IMR-90 (cell line): ENCODE measurements around the gene ALDH2. TPM values are rescaled to one million over a fixed set of nuclear protein-coding genes. Genes with fewer than 3 reads are reported as not detected.

Experiments
- ATAC-seq: fragments of 200-7000 bp; cut with Tn5 transposase; 2 replicates; pipeline ENCODE4 v1.9.1; 2020; ENCODE audit warnings: low read depth, mild to moderate bottlenecking, moderate library complexity
- BruUV-seq: library from RNA; stranded (reverse); fragments of 400-500 nt; replicated peaks from 2 replicates; lab custom pipeline; 2021; lab: Mats Ljungman, UMichigan
- CTCF ChIA-PET: fragments of 300-600 bp; formaldehyde crosslinking; extraction: SDS; loops from one replicate; lab custom pipeline; 2021; ENCODE audit warnings: antibody characterized with exemption; lab: Yijun Ruan, JAX
- POLR2A ChIA-PET: fragments of 300-600 bp; sonication (Branson Sonifier 250); formaldehyde crosslinking; loops from one replicate; lab custom pipeline; 2022; ENCODE audit warnings: antibody characterized with exemption; ENCODE audit not compliant: unreplicated experiment; lab: Charles Lee
- DNase-seq: peaks from one replicate; pipeline ENCODE4 v3.0.0; 2013
- H2AFZ ChIP-seq: replicated peaks from 2 replicates; pipeline ENCODE3; 2013; ENCODE audit warnings: low read length, mild to moderate bottlenecking; ENCODE audit not compliant: poor library complexity
- H2AK5ac ChIP-seq: 2 replicates; pipeline ENCODE4 v1.6.1; 2013; ENCODE audit warnings: low read depth, low read length, inconsistent platforms
- H2AK9ac ChIP-seq: replicated peaks from 2 replicates; pipeline ENCODE3; 2013; ENCODE audit warnings: mild to moderate bottlenecking, low read depth, low read length, moderate library complexity; ENCODE audit not compliant: poor library complexity
- H2BK120ac ChIP-seq: 2 replicates; pipeline ENCODE4 v1.6.1; 2013; ENCODE audit warnings: low read depth, low read length, inconsistent platforms
- H2BK15ac ChIP-seq: 3 replicates; pipeline ENCODE4 v1.6.1; 2013; ENCODE audit warnings: low read depth, low read length, inconsistent platforms
- H2BK20ac ChIP-seq: 2 replicates; pipeline ENCODE4 v1.6.1; 2013; ENCODE audit warnings: low read depth, mild to moderate bottlenecking, inconsistent platforms, low read length, moderate library complexity
- H2BK5ac ChIP-seq: 2 replicates; pipeline ENCODE4 v1.6.1; 2013; ENCODE audit warnings: mild to moderate bottlenecking, low read depth, low read length, inconsistent platforms; ENCODE audit not compliant: poor library complexity, severe bottlenecking
- H3K14ac ChIP-seq: replicated peaks from 2 replicates; pipeline ENCODE4 v1.6.1; 2013; ENCODE audit warnings: low read depth, low read length, inconsistent platforms
- H3K18ac ChIP-seq: 2 replicates; pipeline ENCODE4 v1.6.1; 2013; ENCODE audit warnings: low read depth, low read length, control low read depth
- H3K23ac ChIP-seq: 2 replicates; pipeline ENCODE4 v1.6.1; 2013; ENCODE audit warnings: low read depth, low read length, inconsistent platforms
- H3K27ac ChIP-seq: 2 replicates; pipeline ENCODE4 v1.5.1; 2013; ENCODE audit warnings: mild to moderate bottlenecking, control low read depth, low read length; ENCODE audit not compliant: insufficient read depth
- H3K27me3 ChIP-seq: 2 replicates; pipeline ENCODE4 v1.6.1; 2013; ENCODE audit warnings: low read length; ENCODE audit not compliant: control insufficient read depth, insufficient read depth
- H3K36me3 ChIP-seq: 2 replicates; pipeline ENCODE4 v1.6.1; 2013; ENCODE audit warnings: low read length, mixed read lengths; ENCODE audit not compliant: control insufficient read depth, insufficient read depth
- H3K4ac ChIP-seq: 2 replicates; pipeline ENCODE4 v1.6.1; 2013; ENCODE audit warnings: low read depth, low read length, inconsistent platforms
- H3K4me1 ChIP-seq: 2 replicates; pipeline ENCODE4 v1.6.1; 2013; ENCODE audit warnings: low read length, mixed read lengths; ENCODE audit not compliant: control insufficient read depth, insufficient read depth
- H3K4me2 ChIP-seq: 2 replicates; pipeline ENCODE4 v1.6.1; 2013; ENCODE audit warnings: low read depth, mild to moderate bottlenecking, control low read depth, low read length, moderate library complexity
- H3K4me3 ChIP-seq: 2 replicates; pipeline ENCODE4 v1.5.1; 2013; ENCODE audit warnings: low read depth, mild to moderate bottlenecking, control low read depth, low read length, moderate library complexity; ENCODE audit not compliant: insufficient read depth
- H3K56ac ChIP-seq: 2 replicates; pipeline ENCODE4 v1.6.1; 2013; ENCODE audit warnings: low read length, inconsistent platforms; ENCODE audit not compliant: insufficient read depth; ENCODE audit errors: extremely low read depth
- H3K79me1 ChIP-seq, 2 experiments: 2 replicates each; pipeline ENCODE4 v1.6.1; 2013; ENCODE audit warnings: low read length in 2 of 2, inconsistent platforms in 1 of 2, low read depth in 1 of 2
- H3K9ac ChIP-seq: 2 replicates; pipeline ENCODE4 v1.6.1; 2013; ENCODE audit warnings: low read depth, low read length, control low read depth
- H3K9me1 ChIP-seq: 2 replicates; pipeline ENCODE4 v1.6.1; 2013; ENCODE audit warnings: low read length, inconsistent platforms; ENCODE audit not compliant: insufficient read depth
- H3K9me3 ChIP-seq: 2 replicates; pipeline ENCODE4 v1.6.1; 2013; ENCODE audit warnings: low read length; ENCODE audit not compliant: control insufficient read depth, insufficient read depth
- H4K20me1 ChIP-seq: 2 replicates; pipeline ENCODE4 v1.6.1; 2013; ENCODE audit warnings: low read length, inconsistent platforms; ENCODE audit not compliant: insufficient read depth
- H4K5ac ChIP-seq: 2 replicates; pipeline ENCODE4 v1.6.1; 2013; ENCODE audit warnings: mild to moderate bottlenecking, low read depth, low read length, control low read depth
- H4K8ac ChIP-seq, 2 experiments: 2 replicates each; pipeline ENCODE4 v1.6.1; 2013; ENCODE audit warnings: low read depth in 2 of 2, low read length in 2 of 2, control low read depth in 1 of 2, inconsistent platforms in 1 of 2
- H4K91ac ChIP-seq: 2 replicates; pipeline ENCODE4 v1.6.1; 2013; ENCODE audit warnings: low read depth, low read length, inconsistent platforms; ENCODE audit not compliant: insufficient read depth
- BHLHE40 ChIP-seq: fragments of 150-350 bp; IDR thresholded peaks from 2 replicates; pipeline ENCODE4 v1.6.1; 2016; ENCODE audit warnings: mild to moderate bottlenecking, low read depth, low read length
- CEBPB ChIP-seq: IDR thresholded peaks from 2 replicates; pipeline ENCODE4 v1.6.1; 2012; ENCODE audit warnings: low read depth, low read length, improper control_type of control experiment
- NFE2L2 ChIP-seq: fragments of 150-350 bp; IDR thresholded peaks from 2 replicates; pipeline ENCODE4 v1.6.1; 2016; ENCODE audit warnings: low read depth, mild to moderate bottlenecking, low read length
- RAD21 ChIP-seq: IDR thresholded peaks from 2 replicates; pipeline ENCODE4 v1.6.1; 2012; ENCODE audit warnings: low read length, improper control_type of control experiment
- RCOR1 ChIP-seq: IDR thresholded peaks from 2 replicates; pipeline ENCODE4 v1.6.1; 2012; ENCODE audit warnings: mild to moderate bottlenecking, low read length, improper control_type of control experiment; ENCODE audit not compliant: insufficient replicate concordance
- SMC3 ChIP-seq: fragments of 150-350 bp; IDR thresholded peaks from 2 replicates; pipeline ENCODE4 v1.6.1; 2016; ENCODE audit warnings: low read depth, mild to moderate bottlenecking, antibody characterized with exemption, low read length, moderate library complexity
- WGBS, 2 experiments: methylation state at CpG; one replicate each; pipeline versions ENCODE4 v1.1.5 to v1.1.7; 2013; ENCODE audit warnings: missing lambda C conversion rate in 2 of 2; ENCODE audit not compliant: insufficient read length in 1 of 2; ENCODE audit errors: extremely low coverage in 2 of 2; 5-methylcytosine and 5-hydroxymethylcytosine counted together
- dilution Hi-C: fragments of 300-500 bp; cut with HindIII; formaldehyde crosslinking; loops from one replicate; pipeline ENCODE4 v1.14.3; 2018; ENCODE audit warnings: low sequenced_read_pairs; ENCODE audit not compliant: unreplicated experiment
- in situ Hi-C: fragments of 300-500 bp; cut with MboI; formaldehyde crosslinking; loops from 3 replicates; pipeline ENCODE4 v1.14.3; 2019; ENCODE audit warnings: low sequenced_read_pairs, inconsistent platforms, mixed read lengths
- intact Hi-C: fragments of 100-400 bp; cut with micrococcal nuclease; formaldehyde crosslinking; loops from 2 replicates; pipeline ENCODE4 v1.10.0; 2022
- polyA plus RNA-seq, 3 experiments: library from polyadenylated mRNA; depleted of rRNA; stranded (reverse); fragments of >200 nt; gene quantifications; 2 replicates each; pipeline ENCODE4 v1.2.3, GENCODE V29; 2012; ENCODE audit warnings: low replicate concordance in 1 of 3
- total RNA-seq: library from RNA; depleted of rRNA; stranded (reverse); fragments of >200 nt; gene quantifications from 2 replicates; pipeline ENCODE4 v1.2.3, GENCODE V29; 2012
- TF ChIP-seq, protein P1 (sequence below): fragments of 150-350 bp; IDR thresholded peaks from 2 replicates; pipeline ENCODE4 v1.6.1; 2017; ENCODE audit warnings: mild to moderate bottlenecking, antibody characterized with exemption, low read length, low read depth
- TF ChIP-seq, protein P2 (sequence below): conservative IDR thresholded peaks from 2 replicates; pipeline ENCODE4 v1.5.1; 2012; ENCODE audit warnings: mild to moderate bottlenecking, low read depth, low read length, improper control_type of control experiment
- TF ChIP-seq, protein P3 (sequence below): fragments of 150-350 bp; IDR thresholded peaks from 2 replicates; pipeline ENCODE4 v1.6.1; 2016; ENCODE audit warnings: low read depth, mild to moderate bottlenecking, low read length, moderate library complexity, borderline replicate concordance

The ALDH2 gene
- total and polyA plus RNA-seq, 2 of the 4 experiments (the other 2 are of a cell fraction) = 16.0 to 41.2 TPM

DNA sequence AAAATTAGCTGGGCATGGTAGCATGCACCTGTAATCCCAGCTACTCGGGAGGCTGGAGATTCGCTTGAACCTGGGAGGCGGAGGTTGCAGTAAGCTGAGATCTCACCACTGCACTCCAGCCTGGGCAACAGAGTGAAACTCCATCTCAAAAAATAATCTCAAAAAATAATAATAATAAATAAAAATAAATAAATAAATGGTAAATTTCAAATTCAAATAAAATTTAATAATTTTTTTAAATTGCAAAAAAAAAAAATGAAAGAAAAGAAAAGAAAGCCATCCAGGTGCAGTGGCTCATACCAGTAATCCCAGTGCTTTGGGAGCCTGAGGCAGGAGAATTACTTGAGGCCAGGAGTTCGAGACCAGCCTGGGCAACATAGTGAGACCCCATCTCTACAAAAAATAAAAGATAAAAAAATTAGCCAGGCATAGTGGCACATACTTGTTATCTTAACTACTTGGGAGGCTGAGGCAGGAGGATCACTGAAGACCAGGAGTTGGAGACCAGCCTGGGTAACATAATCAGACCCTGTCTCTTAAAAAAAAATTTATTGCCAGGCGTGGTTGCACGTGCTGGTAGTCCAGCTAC is 36.4 kb downstream of the ALDH2 start:
- ChIA-PET CTCF (no interaction called here), POLR2A (no interaction called here)
- ATAC-seq (no peak), DNase-seq (no peak)
- Histone ChIP-seq H2BK120ac (no peak overlapping the region), H4K91ac (no peak overlapping the region), H3K18ac (no peak overlapping the region), H3K4me3 (no peak overlapping the region), H3K4ac (no peak overlapping the region), H3K9me1 (no peaks in the 10 kb centered on the region; the same call in 1 of the 2 replicates), H2BK15ac (no peak overlapping the region), H4K20me1 (no peaks in the 10 kb centered on the region), H3K9ac (no peak overlapping the region), H2AFZ (no peak overlapping the region), H2AK9ac (no peak overlapping the region), H3K9me3 (no peaks in the 10 kb centered on the region), H3K14ac (no peak overlapping the region), H3K4me2 (no peak overlapping the region), H3K23ac (no peak overlapping the region), H3K79me1 (no peaks in the 10 kb centered on the region), H2BK20ac (no peak overlapping the region), H3K4me1 (no peaks in the 10 kb centered on the region), H4K8ac (no peak overlapping the region), H2BK5ac (no peak overlapping the region), H3K27ac (no peak overlapping the region), H3K36me3 (peaks cover 47% of the 10 kb centered on the region), H3K56ac (no peak overlapping the region), H3K27me3 (no peaks in the 10 kb centered on the region), H2AK5ac (no peak overlapping the region), H4K5ac (no peak overlapping the region)
- TF ChIP-seq, protein P1, sequence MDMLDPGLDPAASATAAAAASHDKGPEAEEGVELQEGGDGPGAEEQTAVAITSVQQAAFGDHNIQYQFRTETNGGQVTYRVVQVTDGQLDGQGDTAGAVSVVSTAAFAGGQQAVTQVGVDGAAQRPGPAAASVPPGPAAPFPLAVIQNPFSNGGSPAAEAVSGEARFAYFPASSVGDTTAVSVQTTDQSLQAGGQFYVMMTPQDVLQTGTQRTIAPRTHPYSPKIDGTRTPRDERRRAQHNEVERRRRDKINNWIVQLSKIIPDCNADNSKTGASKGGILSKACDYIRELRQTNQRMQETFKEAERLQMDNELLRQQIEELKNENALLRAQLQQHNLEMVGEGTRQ = no peak
- TF ChIP-seq, protein P2, sequence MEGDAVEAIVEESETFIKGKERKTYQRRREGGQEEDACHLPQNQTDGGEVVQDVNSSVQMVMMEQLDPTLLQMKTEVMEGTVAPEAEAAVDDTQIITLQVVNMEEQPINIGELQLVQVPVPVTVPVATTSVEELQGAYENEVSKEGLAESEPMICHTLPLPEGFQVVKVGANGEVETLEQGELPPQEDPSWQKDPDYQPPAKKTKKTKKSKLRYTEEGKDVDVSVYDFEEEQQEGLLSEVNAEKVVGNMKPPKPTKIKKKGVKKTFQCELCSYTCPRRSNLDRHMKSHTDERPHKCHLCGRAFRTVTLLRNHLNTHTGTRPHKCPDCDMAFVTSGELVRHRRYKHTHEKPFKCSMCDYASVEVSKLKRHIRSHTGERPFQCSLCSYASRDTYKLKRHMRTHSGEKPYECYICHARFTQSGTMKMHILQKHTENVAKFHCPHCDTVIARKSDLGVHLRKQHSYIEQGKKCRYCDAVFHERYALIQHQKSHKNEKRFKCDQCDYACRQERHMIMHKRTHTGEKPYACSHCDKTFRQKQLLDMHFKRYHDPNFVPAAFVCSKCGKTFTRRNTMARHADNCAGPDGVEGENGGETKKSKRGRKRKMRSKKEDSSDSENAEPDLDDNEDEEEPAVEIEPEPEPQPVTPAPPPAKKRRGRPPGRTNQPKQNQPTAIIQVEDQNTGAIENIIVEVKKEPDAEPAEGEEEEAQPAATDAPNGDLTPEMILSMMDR = no peak
- TF ChIP-seq RCOR1 (no peak), RAD21 (no peak), NFE2L2 (no peak), SMC3 (no peak), CEBPB (no peak), BHLHE40 (no peak)
- TF ChIP-seq, protein P3, sequence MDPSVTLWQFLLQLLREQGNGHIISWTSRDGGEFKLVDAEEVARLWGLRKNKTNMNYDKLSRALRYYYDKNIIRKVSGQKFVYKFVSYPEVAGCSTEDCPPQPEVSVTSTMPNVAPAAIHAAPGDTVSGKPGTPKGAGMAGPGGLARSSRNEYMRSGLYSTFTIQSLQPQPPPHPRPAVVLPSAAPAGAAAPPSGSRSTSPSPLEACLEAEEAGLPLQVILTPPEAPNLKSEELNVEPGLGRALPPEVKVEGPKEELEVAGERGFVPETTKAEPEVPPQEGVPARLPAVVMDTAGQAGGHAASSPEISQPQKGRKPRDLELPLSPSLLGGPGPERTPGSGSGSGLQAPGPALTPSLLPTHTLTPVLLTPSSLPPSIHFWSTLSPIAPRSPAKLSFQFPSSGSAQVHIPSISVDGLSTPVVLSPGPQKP = no peak
- 100% methylated on average over 2 of the region's 6 CpGs; no CpG with 5 or more reads in 1 of the 2 experiments for WGBS, 2 experiments
- intact Hi-C loops = no loop called here
- in situ Hi-C loops = no loop called here
- BruUV-seq = no TSS peak
- dilution Hi-C loops = no loop called here
